ENCODE data around the gene SDHB.

DNA sequence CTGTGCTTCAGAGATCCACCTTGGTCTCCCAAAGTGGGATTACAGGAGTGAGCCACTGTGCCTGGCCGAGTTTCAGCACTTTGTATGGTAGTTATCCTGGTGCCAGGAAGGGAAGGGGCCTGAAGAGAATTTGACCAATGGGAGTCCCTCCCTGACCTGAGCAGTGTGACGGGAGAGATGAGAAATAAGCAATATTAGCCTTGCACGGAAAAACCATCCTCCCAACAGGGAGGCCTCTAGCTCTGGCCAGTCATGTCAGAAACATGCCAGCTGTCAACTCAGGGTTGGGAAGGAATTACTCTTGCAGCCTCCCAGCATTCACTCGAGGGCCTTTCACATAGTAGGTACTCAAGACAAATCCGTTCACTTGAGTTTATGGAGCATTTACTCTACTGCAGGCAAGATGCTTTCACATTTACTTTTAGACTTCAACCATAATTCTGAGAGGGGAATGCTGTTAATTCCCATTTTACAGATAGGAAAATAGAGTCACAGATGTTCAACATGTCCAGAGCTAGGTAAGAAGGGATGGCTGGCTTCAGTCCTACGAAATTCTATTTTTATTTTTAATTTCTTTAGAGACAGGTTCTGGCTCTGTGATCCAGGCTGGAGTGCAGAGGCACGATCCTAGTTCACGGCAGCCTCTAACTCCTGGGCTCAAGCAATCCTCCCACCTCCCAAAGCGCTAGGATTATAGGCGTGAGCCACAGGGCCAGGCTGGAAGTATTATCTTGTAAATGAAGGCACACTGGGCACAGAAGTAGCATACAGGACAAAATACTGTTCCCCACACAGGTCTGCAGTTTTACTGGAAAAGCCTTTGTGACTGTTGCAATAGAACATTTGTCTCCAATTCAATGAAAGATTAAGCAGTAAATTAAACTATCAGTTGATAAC lies 38.9 kb downstream of the SDHB start:
- TF ChIP-seq POLR2AphosphoS5 (IDR thresholded peaks at IDR 0.05; ENCODE audit: borderline replicate concordance, low read depth, low read length) (no peak), EZH2 (IDR thresholded peaks at IDR 0.05) (no peak)

All from SK-N-MC (cell line).